ENCODE results near the gene HSF2BP.
"Not testable (repeated sequence)": the region's sequence is repeated elsewhere in the genome, so short reads cannot be mapped to it uniquely, and the experiment has no call there.

HSF2BP gene

GRCh38 chr21:43513023-43513422 lies 146.3 kb downstream of the HSF2BP start:
- not testable (repeated sequence) for FAIRE-seq

- FAIRE-seq = not testable (repeated sequence)
Observed at GRCh38 chr21:43511209-43511608, 148.1 kb downstream of the HSF2BP start.

- not testable (repeated sequence) for FAIRE-seq
Observed at GRCh38 chr21:43510669-43511068, 148.6 kb downstream of the HSF2BP start.

GRCh38 chr21:43503892-43504291 lies 155.4 kb downstream of the HSF2BP start:
- not testable (repeated sequence) for FAIRE-seq

- FAIRE-seq = not testable (repeated sequence)
Observed at GRCh38 chr21:43503075-43503750, 156.1 kb downstream of the HSF2BP start.

GRCh38 chr21:43502407-43503071 lies 156.7 kb downstream of the HSF2BP start:
- not testable (repeated sequence) for FAIRE-seq

- not testable (repeated sequence) for FAIRE-seq
Observed at GRCh38 chr21:43498924-43499323, 160.4 kb downstream of the HSF2BP start.

- FAIRE-seq = not testable (repeated sequence)
Observed at GRCh38 chr21:43498065-43498464, 161.2 kb downstream of the HSF2BP start.

- FAIRE-seq = not testable (repeated sequence)
Observed at GRCh38 chr21:43494279-43495012, 164.8 kb downstream of the HSF2BP start.

GRCh38 chr21:43493471-43493870 lies 165.8 kb downstream of the HSF2BP start:
- not testable (repeated sequence) for FAIRE-seq

- not testable (repeated sequence) for FAIRE-seq
Observed at GRCh38 chr21:43488235-43488634, 171.1 kb downstream of the HSF2BP start.

GRCh38 chr21:43486051-43486450 lies 173.2 kb downstream of the HSF2BP start:
- not testable (repeated sequence) for FAIRE-seq

GRCh38 chr21:43485016-43485415 lies 174.3 kb downstream of the HSF2BP start:
- not testable (repeated sequence) for FAIRE-seq

GRCh38 chr21:43479197-43479596 lies 180.1 kb downstream of the HSF2BP start:
- FAIRE-seq = not testable (repeated sequence)

Measured in colon (tissue), 2 donors.